Astrocyte (in vitro differentiated cells and primary cell): ENCODE measurements around the gene C17orf113. TPM values are rescaled to one million over a fixed set of nuclear protein-coding genes. Genes with fewer than 3 reads are reported as not detected.

Experiments used
- DNase-seq: peaks from one replicate; pipeline ENCODE4 v3.0.0-alpha.2; 2010; ENCODE audit warnings: low read depth
- FAIRE-seq: peaks from 2 replicates; lab custom pipeline; 2011; peaks lifted over from hg19 to GRCh38; lab: Jason Lieb, UNC
- H2AFZ ChIP-seq: 2 replicates; pipeline ENCODE4 v1.6.0; 2012; ENCODE audit warnings: low read depth, low read length, inconsistent platforms
- H3K27ac ChIP-seq: 2 replicates; pipeline ENCODE4 v1.5.1; 2011; ENCODE audit warnings: low read depth, low read length, inconsistent platforms
- H3K27me3 ChIP-seq: 2 replicates; pipeline ENCODE4 v1.6.0; 2011; ENCODE audit warnings: low read length, inconsistent platforms; ENCODE audit not compliant: insufficient read depth
- H3K36me3 ChIP-seq: 2 replicates; pipeline ENCODE4 v1.5.1; 2011; ENCODE audit warnings: low read length, inconsistent platforms; ENCODE audit not compliant: insufficient read depth
- H3K4me1 ChIP-seq: 2 replicates; pipeline ENCODE4 v1.5.1; 2011; ENCODE audit warnings: low read length, inconsistent platforms; ENCODE audit not compliant: insufficient read depth
- H3K4me2 ChIP-seq: 2 replicates; pipeline ENCODE4 v1.6.0; 2012; ENCODE audit warnings: low read length, inconsistent platforms
- H3K4me3 ChIP-seq: 2 replicates; pipeline ENCODE4 v1.5.1; 2011; ENCODE audit warnings: low read depth, mild to moderate bottlenecking, low read length, inconsistent platforms; ENCODE audit not compliant: insufficient read depth
- H3K79me2 ChIP-seq: 2 replicates; pipeline ENCODE4 v1.6.0; 2012; ENCODE audit warnings: mild to moderate bottlenecking, low read length, inconsistent platforms; ENCODE audit not compliant: insufficient read depth
- H3K9ac ChIP-seq: 2 replicates; pipeline ENCODE4 v1.6.0; 2012; ENCODE audit warnings: mild to moderate bottlenecking, low read length, inconsistent platforms
- H3K9me3 ChIP-seq: 2 replicates; pipeline ENCODE4 v1.5.1; 2012; ENCODE audit warnings: low read depth, mild to moderate bottlenecking, low read length, inconsistent platforms; ENCODE audit not compliant: insufficient read depth
- H4K20me1 ChIP-seq: 2 replicates; pipeline ENCODE4 v1.6.0; 2012; ENCODE audit warnings: low read length, inconsistent platforms; ENCODE audit not compliant: insufficient read depth
- H3K27ac Mint-ChIP-seq: one replicate; pipeline ENCODE4 v1.8.0; 2021; ENCODE audit warnings: mild to moderate bottlenecking, mixed read lengths; ENCODE audit not compliant: unreplicated experiment
- H3K27me3 Mint-ChIP-seq: one replicate; pipeline ENCODE4 v1.8.0; 2021; ENCODE audit warnings: low read depth, mixed read lengths; ENCODE audit not compliant: unreplicated experiment
- H3K36me3 Mint-ChIP-seq: one replicate; pipeline ENCODE4 v1.8.0; 2021; ENCODE audit warnings: low read depth, mixed read lengths; ENCODE audit not compliant: unreplicated experiment
- H3K4me1 Mint-ChIP-seq: one replicate; pipeline ENCODE4 v1.8.0; 2021; ENCODE audit warnings: low read depth, mixed read lengths; ENCODE audit not compliant: unreplicated experiment
- H3K4me3 Mint-ChIP-seq: one replicate; pipeline ENCODE4 v1.8.0; 2021; ENCODE audit warnings: mild to moderate bottlenecking, moderate library complexity, mixed read lengths; ENCODE audit not compliant: unreplicated experiment
- H3K9me3 Mint-ChIP-seq: one replicate; pipeline ENCODE4 v1.8.0; 2021; ENCODE audit warnings: mild to moderate bottlenecking, mixed read lengths; ENCODE audit not compliant: unreplicated experiment
- EZH2 ChIP-seq: IDR thresholded peaks from 2 replicates; pipeline ENCODE4 v1.6.1; 2012; ENCODE audit warnings: mild to moderate bottlenecking, low read length, inconsistent platforms; ENCODE audit not compliant: insufficient read depth
- total RNA-seq: library from RNA; stranded (reverse); gene quantifications from 2 replicates; pipeline ENCODE4 v1.2.1, GENCODE V29; 2021
- TF ChIP-seq, protein P1 (sequence below): IDR thresholded peaks from 2 replicates; pipeline ENCODE4 v1.5.1; 2011; ENCODE audit warnings: low read depth, mild to moderate bottlenecking, inconsistent platforms, low read length, moderate library complexity; ENCODE audit not compliant: insufficient read depth

Gene C17orf113
- total RNA-seq, 1 donor from 2014 or later = 0.23 TPM

DNA sequence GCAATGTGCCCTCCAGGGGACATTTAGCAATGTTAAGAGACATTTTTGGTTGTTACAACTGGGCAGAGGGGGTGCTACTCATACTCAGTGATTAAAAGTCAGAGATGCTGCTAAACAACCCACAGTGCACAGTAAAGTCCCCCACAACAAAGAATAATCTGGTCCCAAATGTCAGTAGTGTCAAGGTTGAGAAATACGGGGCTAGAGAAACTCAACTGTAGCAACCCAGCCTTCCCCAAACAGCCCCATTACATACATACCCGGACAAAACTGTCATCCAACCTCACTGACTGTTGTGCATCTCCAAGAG is 53.6 kb downstream of the C17orf113 start:
- no peaks in the 10 kb centered on the region for H3K9me3 ChIP-seq
- no peak overlapping the region for H3K27ac Mint-ChIP-seq

DNA sequence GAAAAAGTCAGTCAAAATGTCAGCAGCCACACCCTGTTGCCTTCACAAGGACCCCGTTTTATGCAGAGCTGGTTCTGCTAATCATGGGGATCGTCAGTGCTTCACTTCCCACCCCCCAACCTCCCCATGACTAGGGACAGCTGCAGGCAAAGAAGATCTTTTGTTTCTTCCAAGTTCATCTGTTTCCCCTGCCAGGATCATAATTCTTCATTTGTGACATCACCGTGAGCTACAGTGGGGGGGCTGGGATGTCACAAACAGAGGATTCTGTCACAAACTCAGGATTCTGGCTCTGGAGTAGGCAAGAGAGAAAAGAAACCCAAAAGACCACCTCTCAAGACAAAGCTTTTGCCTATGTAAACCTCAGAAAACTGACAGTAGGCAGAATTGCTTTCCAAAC is 57.8 kb downstream of the C17orf113 start:
- H3K4me1 ChIP-seq = peaks cover 18% of the 10 kb centered on the region
- H3K4me2 ChIP-seq = peak overlapping the region; percentile 22
- peak overlapping the region; percentile 54 for H3K27ac Mint-ChIP-seq

More for the DNA sequence above, 53.6 kb downstream of the C17orf113 start:
- H3K27me3 Mint-ChIP-seq = no peaks in the 10 kb centered on the region
- H3K9me3 Mint-ChIP-seq = no peaks in the 10 kb centered on the region
- Histone ChIP-seq H3K79me2 (peaks cover 16% of the 10 kb centered on the region), H3K9ac (no peak overlapping the region), H3K4me3 (no peak overlapping the region), H3K4me2 (peak overlapping the region; percentile 71), H3K4me1 (peaks cover 18% of the 10 kb centered on the region), H3K36me3 (peaks cover 38% of the 10 kb centered on the region), H3K27me3 (no peaks in the 10 kb centered on the region), H3K27ac (no peak overlapping the region), H4K20me1 (peaks cover 53% of the 10 kb centered on the region), H2AFZ (no peak overlapping the region)
- no peak overlapping the region for H3K4me3 Mint-ChIP-seq
- TF ChIP-seq EZH2 = no peak
- TF ChIP-seq, protein P1, sequence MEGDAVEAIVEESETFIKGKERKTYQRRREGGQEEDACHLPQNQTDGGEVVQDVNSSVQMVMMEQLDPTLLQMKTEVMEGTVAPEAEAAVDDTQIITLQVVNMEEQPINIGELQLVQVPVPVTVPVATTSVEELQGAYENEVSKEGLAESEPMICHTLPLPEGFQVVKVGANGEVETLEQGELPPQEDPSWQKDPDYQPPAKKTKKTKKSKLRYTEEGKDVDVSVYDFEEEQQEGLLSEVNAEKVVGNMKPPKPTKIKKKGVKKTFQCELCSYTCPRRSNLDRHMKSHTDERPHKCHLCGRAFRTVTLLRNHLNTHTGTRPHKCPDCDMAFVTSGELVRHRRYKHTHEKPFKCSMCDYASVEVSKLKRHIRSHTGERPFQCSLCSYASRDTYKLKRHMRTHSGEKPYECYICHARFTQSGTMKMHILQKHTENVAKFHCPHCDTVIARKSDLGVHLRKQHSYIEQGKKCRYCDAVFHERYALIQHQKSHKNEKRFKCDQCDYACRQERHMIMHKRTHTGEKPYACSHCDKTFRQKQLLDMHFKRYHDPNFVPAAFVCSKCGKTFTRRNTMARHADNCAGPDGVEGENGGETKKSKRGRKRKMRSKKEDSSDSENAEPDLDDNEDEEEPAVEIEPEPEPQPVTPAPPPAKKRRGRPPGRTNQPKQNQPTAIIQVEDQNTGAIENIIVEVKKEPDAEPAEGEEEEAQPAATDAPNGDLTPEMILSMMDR = no peak
- no peak for DNase-seq
- no peak for FAIRE-seq
- peaks cover 23% of the 10 kb centered on the region for H3K36me3 Mint-ChIP-seq
- H3K4me1 Mint-ChIP-seq = peaks cover 25% of the 10 kb centered on the region

More for the DNA sequence above, 57.8 kb downstream of the C17orf113 start:
- TF ChIP-seq EZH2 = no peak
- TF ChIP-seq, protein P1 = no peak
- DNase-seq (no peak), FAIRE-seq (no peak)
- H3K27me3 ChIP-seq = no peaks in the 10 kb centered on the region
- H3K79me2 ChIP-seq = peaks cover 2% of the 10 kb centered on the region
- Mint-ChIP-seq H3K27me3 (no peaks in the 10 kb centered on the region), H3K4me1 (peaks cover 18% of the 10 kb centered on the region), H3K9me3 (no peaks in the 10 kb centered on the region), H3K4me3 (peak overlapping the region; percentile 43), H3K36me3 (peaks cover 22% of the 10 kb centered on the region)
- H4K20me1 ChIP-seq = peaks cover 54% of the 10 kb centered on the region
- no peak overlapping the region for H3K27ac ChIP-seq
- H3K36me3 ChIP-seq = peaks cover 55% of the 10 kb centered on the region
- H3K4me3 ChIP-seq = no peak overlapping the region
- peak overlapping the region; percentile 26 for H3K9ac ChIP-seq
- no peak overlapping the region for H2AFZ ChIP-seq
- H3K9me3 ChIP-seq = no peaks in the 10 kb centered on the region
